Esophagus squamous epithelium (tissue), 5 donors: ENCODE data around the gene AP5Z1. TPM values are rescaled to one million over a fixed set of nuclear protein-coding genes. Genes with fewer than 3 reads are reported as not detected.
A peak's percentile ranks its signal among the peaks of the same experiment; 100 is the strongest.

Experiments
- DNase-seq: peaks from one replicate; lab custom pipeline; 2025; lab: John Stamatoyannopoulos, UW
- H3K27ac ChIP-seq, 4 donors: fragments of 200-600 bp; sonication (generic); one replicate each; pipeline ENCODE4 v1.5.1; 2016 to 2019; ENCODE audit warnings: mild to moderate bottlenecking in 1 of 4
- H3K27me3 ChIP-seq, 4 donors: fragments of 200-600 bp; sonication (generic); 1 replicate in 3 of 4; 2 replicates in 1 of 4; pipeline versions ENCODE4 v1.5.1 to v1.6.0; 2017 to 2021; ENCODE audit warnings: antibody characterized with exemption in 1 of 4
- H3K36me3 ChIP-seq, 3 donors: fragments of 200-600 bp; sonication (generic); one replicate each; pipeline ENCODE4 v1.5.1; 2016 to 2019
- H3K4me1 ChIP-seq, 3 donors: fragments of 200-600 bp; sonication (generic); one replicate each; pipeline ENCODE4 v1.5.1; 2017 to 2019
- H3K4me3 ChIP-seq, 4 donors: fragments of 200-600 bp; sonication (generic); 1 replicate in 3 of 4; 2 replicates in 1 of 4; pipeline ENCODE4 v1.5.1; 2016 to 2019; ENCODE audit warnings: mild to moderate bottlenecking in 2 of 4, moderate library complexity in 1 of 4
- H3K9me3 ChIP-seq, 3 donors: fragments of 200-600 bp; sonication (generic); one replicate each; pipeline ENCODE4 v1.5.1; 2016 to 2019
- POLR2A ChIP-seq, 4 donors: fragments of 450-650 bp; IDR thresholded peaks; one replicate each; pipeline ENCODE4 v1.6.1; 2017; ENCODE audit warnings: antibody characterized with exemption in 4 of 4, mild to moderate bottlenecking in 4 of 4, moderate library complexity in 3 of 4
- WGBS, 2 donors: methylation state at CpG; one replicate each; pipeline ENCODE4 v1.1.5; 2018; 5-methylcytosine and 5-hydroxymethylcytosine counted together
- intact Hi-C: fragments of 100-400 bp; cut with DNase I; formaldehyde crosslinking; loops from one replicate; pipeline ENCODE4 v1.15.0; 2022
- total RNA-seq, 4 donors: library from RNA; depleted of rRNA; stranded (reverse); fragments of >200 nt; gene quantifications; one replicate each; pipeline ENCODE4 v1.1.0, GENCODE V29; 2016
- TF ChIP-seq, protein P1 (sequence below), 6 experiments: fragments of 450-650 bp in 4 of 6; fragments of 200-600 bp in 2 of 6; sonication (generic) in 2 of 6; IDR thresholded peaks; one replicate each; pipeline ENCODE4 v1.5.1; 2016 to 2019; ENCODE audit warnings: antibody characterized with exemption in 6 of 6, mild to moderate bottlenecking in 4 of 6, moderate library complexity in 4 of 6
- donor health status: DM: yes; HTN: yes; CAD: no.

The AP5Z1 gene
- total RNA-seq, 4 donors from 2014 or later = 11.2 to 32.8 (median 23.8) TPM

DNA sequence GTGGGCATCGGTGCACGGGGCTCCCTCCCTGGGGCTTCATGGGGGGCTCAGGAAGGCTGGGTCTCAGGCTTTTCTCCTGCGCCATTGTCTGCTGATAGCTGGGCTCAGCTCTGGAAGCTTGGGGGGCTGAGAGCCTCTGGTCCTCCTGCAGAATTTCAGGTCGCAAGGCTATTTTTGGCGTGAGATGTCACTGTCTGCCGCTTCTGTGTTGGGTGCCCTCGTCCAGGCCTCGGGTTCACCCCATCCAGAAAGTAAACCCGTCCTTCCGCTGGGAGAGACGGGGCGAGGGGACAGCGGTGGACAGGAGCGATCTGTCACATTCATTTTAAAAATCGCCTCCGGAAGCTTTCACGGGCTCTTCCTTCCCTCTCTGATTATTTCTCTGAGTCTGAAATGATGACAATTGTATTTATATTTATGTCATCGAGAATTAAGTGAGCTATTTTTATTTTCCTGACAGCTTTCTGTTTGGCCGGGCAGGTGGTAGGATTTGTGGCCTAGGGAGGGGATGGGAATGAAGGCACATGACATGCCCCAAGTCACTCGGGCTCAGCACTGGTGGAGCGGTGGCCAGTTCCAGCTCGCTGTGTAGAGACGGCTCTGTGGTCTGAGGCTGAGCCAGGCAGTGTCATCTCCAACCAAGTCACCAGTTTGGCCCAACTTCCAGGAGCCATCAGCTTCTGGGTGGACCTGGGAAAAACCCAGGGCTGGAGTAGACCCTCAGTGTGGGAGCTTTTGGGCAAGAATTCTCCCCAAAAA lies 40.7 kb upstream of the AP5Z1 start:
- 91 to 92% methylated on average over 15 to 16 of the region's 23 CpGs for WGBS, 2 donors
- Histone ChIP-seq H3K4me3 (no peak overlapping the region), H3K36me3 (peaks cover 0 to 44% (median 0%) of the 10 kb centered on the region in 3 donors), H3K9me3 (no peaks in the 10 kb centered on the region), H3K27ac (no peak overlapping the region), H3K27me3 (no peaks in the 10 kb centered on the region), H3K4me1 (peaks cover 5 to 39% (median 6%) of the 10 kb centered on the region in 3 donors)
- TF ChIP-seq, protein P1, sequence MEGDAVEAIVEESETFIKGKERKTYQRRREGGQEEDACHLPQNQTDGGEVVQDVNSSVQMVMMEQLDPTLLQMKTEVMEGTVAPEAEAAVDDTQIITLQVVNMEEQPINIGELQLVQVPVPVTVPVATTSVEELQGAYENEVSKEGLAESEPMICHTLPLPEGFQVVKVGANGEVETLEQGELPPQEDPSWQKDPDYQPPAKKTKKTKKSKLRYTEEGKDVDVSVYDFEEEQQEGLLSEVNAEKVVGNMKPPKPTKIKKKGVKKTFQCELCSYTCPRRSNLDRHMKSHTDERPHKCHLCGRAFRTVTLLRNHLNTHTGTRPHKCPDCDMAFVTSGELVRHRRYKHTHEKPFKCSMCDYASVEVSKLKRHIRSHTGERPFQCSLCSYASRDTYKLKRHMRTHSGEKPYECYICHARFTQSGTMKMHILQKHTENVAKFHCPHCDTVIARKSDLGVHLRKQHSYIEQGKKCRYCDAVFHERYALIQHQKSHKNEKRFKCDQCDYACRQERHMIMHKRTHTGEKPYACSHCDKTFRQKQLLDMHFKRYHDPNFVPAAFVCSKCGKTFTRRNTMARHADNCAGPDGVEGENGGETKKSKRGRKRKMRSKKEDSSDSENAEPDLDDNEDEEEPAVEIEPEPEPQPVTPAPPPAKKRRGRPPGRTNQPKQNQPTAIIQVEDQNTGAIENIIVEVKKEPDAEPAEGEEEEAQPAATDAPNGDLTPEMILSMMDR (IDR thresholded peaks at IDR 0.05) = no peak
- TF ChIP-seq POLR2A (IDR thresholded peaks at IDR 0.05) = no peak
- no peak for DNase-seq
- intact Hi-C loops = no loop called here

DNA sequence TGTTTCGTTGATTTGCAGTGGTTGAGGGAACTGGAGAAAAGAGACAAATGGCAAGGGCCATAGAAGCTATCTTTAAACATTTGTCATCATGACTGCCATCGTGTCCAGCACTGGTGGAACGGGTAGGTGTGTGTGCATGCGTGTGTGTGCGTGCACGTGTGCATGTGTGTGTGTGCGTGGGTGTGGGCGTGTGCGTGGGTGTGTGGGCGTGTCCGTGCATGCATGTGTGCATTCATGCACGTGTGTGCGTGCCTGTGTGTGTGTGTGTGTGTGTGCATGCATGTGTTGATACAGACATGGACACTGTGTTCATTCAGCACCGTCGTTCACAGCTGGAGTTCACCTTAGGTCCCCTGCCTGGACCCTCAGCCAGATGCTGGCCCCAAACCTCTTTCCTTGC lies 38.1 kb upstream of the AP5Z1 start:
- Histone ChIP-seq H3K4me3 (no peak overlapping the region), H3K9me3 (no peaks in the 10 kb centered on the region), H3K27ac (no peak overlapping the region), H3K4me1 (peaks cover 5 to 26% (median 6%) of the 10 kb centered on the region in 3 donors), H3K27me3 (no peaks in the 10 kb centered on the region), H3K36me3 (peaks cover 0 to 48% (median 4%) of the 10 kb centered on the region in 3 donors)
- intact Hi-C loops = no loop called here
- TF ChIP-seq, protein P1 (IDR thresholded peaks at IDR 0.05) = no peak
- TF ChIP-seq POLR2A (IDR thresholded peaks at IDR 0.05) = no peak
- WGBS, 2 donors = 78 to 80% methylated on average over 13 of the region's 15 CpGs
- DNase-seq = no peak

DNA sequence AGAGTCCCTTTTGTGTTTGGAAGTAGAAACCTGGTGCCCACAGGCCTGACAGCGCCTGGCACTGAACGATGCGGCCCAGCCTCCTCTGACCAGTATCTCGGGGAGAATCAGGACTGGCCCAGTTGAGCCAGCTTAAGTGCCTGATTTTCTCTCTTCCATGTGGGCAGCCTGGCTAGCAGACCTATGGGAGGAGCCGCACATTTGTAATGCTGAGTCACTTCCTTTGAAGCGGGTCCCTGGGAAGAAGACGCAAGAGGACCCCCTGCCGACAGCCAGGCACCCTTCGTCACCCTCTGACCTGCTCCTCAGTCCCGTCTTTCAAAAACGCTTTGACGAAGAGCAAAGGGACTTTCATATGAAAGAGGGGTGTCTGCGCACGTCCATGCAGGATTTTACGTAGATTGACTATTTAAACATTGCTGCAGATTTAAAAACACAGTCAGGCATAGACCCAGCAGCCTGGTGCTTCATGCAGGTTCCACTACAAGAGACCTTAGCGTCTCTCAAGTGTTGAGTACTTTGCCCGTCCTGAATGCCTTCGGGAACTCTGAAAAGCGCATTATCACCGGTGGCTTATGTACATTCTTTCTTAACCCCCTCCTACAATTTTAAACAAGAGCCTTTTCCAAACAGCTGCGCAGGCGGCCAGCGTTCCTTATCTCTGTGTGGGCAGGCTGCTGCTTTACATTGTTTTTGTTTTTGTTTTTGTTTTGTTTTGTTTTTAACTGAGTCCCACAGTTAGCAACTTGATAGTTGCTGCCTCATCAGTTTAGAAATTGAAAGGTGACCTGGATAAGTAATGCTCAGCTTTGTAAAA lies 36.5 kb upstream of the AP5Z1 start:
- 68 to 71% methylated on average over 14 to 18 of the region's 23 CpGs for WGBS, 2 donors
- Histone ChIP-seq H3K4me1 (peaks cover 14 to 40% (median 15%) of the 10 kb centered on the region in 3 donors), H3K36me3 (peaks cover 3 to 50% (median 4%) of the 10 kb centered on the region in 3 donors), H3K9me3 (no peaks in the 10 kb centered on the region), H3K4me3 (peak overlapping the region in 3 of 4 donors; percentile 6 to 41 (median 25)), H3K27me3 (no peaks in the 10 kb centered on the region), H3K27ac (peak overlapping the region; percentile 42 to 73 (median 66))
- intact Hi-C loops = no loop called here
- TF ChIP-seq, protein P1 (IDR thresholded peaks at IDR 0.05) = no peak
- TF ChIP-seq POLR2A (IDR thresholded peaks at IDR 0.05) = no peak
- DNase-seq = no peak

DNA sequence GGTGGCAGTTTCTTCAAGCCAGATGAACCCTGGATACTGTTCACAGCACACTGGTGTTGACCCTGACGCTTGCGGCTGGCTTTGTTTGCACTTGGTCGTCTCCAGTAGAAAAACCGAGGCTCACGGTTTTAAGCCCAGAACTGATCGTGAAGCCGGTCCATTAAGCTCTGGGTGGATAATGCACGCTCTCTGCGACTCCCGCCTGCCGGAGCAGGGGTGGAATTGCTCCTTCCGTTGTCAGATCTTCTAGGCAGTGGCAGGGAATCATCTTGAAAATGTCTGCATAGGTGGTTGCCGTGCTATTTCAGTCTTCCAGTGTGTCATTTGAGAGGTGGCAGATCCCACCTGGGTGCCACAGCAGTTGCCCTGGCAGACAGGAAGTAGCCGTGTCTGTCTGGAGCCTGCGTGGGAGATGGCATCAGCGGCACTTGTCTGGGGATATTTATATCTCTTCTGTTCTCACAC lies 35.9 kb upstream of the AP5Z1 start:
- DNase-seq = no peak
- Histone ChIP-seq H3K4me3 (peak overlapping the region in 3 of 4 donors; percentile 6 to 41 (median 25)), H3K27me3 (no peaks in the 10 kb centered on the region), H3K27ac (peak overlapping the region in 3 of 4 donors; percentile 59 to 73 (median 72)), H3K9me3 (no peaks in the 10 kb centered on the region), H3K4me1 (peaks cover 19 to 46% (median 21%) of the 10 kb centered on the region in 3 donors), H3K36me3 (peaks cover 3 to 46% (median 4%) of the 10 kb centered on the region in 3 donors)
- intact Hi-C loops = no loop called here
- TF ChIP-seq POLR2A (IDR thresholded peaks at IDR 0.05) = no peak
- TF ChIP-seq, protein P1 (IDR thresholded peaks at IDR 0.05) = peak in 3 of 6 experiments; percentile 19 to 33 (median 27)
- WGBS, 2 donors = 38 to 53% methylated on average over 3 to 9 of the region's 16 CpGs
